Measurements from ENCODE around the gene ELF5. TPM values are rescaled to one million over a fixed set of nuclear protein-coding genes. Genes with fewer than 3 reads are reported as not detected.

ELF5 gene
- total and polyA plus RNA-seq, 2 experiments from 2014 or later, result not detected

DNA sequence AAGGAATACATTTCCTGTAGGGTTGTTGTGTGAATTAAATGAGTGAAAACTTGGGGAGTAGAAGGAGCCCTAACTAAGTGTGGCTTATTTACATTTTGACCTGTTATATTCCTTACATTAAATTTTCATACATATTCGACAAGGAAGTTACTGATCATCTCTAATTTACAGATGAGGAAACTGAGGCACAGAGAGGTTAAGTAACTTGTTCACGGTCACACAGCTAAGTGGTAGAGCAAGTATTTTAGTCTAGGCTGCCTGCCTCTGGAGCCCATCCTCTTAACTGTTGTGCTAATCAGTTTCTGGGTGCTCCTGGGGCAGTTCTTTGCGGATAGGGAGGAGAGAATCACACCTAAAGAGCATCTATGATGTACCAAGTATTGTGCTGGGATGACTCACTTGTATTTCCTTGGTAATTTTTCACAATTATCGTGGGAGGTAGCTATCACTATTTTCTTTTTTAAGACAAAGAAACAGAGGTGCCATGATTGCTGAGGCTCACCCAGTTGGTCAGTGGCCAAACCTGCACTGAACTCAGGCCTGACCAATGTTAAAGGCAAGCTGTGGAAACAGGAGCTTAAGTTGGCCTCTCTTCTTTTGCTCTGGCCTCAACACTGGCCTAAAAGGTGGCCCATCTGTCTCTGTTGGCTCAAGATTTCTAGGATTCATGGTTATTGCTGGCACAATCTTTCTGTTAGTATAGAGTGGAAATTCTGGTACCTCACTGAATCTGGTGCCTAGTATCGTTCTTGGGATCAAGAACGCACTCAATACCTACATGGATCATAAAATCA lies 2.9 kb upstream of the ELF5 start:
- H4K20me1 ChIP-seq (ENCODE audit: insufficient read depth), result no peaks in the 10 kb centered on the region
- TF ChIP-seq EZH2 (IDR thresholded peaks at IDR 0.05; ENCODE audit: insufficient read depth, poor library complexity, severe bottlenecking) (no peak), EZH2phosphoT487 (IDR thresholded peaks at IDR 0.05; ENCODE audit: insufficient read depth, low read depth) (no peak)
- H3K27me3 ChIP-seq (replicated peaks; ENCODE audit: insufficient read depth), result peaks cover 22% of the 10 kb centered on the region; the same call in 1 of the 2 replicates
- H3F3A ChIP-seq (ENCODE audit: insufficient read depth), result no peaks in the 10 kb centered on the region
- no peak overlapping the region for H3K9ac ChIP-seq
- no peaks in the 10 kb centered on the region for H3K9me2 ChIP-seq (ENCODE audit: insufficient read depth)
- H3K4me2 ChIP-seq (ENCODE audit: unreplicated experiment), result no peak overlapping the region
- in situ Hi-C loops (cut with MboI), result no loop called here
- no peak for DNase-seq
- H3K27ac ChIP-seq, result no peak overlapping the region
- no peaks in the 10 kb centered on the region for H3K4me1 ChIP-seq (ENCODE audit: insufficient read depth)
- H3K4me3 ChIP-seq, result no peak overlapping the region
- 60 to 62% methylated on average over 6 of the region's 6 CpGs for WGBS, 2 experiments (ENCODE audit: low coverage in 1 of 2, low lambda C conversion rate in 2 of 2, missing lambda C conversion rate in 2 of 2)
- no peak overlapping the region for H2AFZ ChIP-seq
- no peaks in the 10 kb centered on the region for H3K79me2 ChIP-seq (ENCODE audit: insufficient read depth)
- H3K9me3 ChIP-seq (ENCODE audit: low read depth), result no peaks in the 10 kb centered on the region
- no peaks in the 10 kb centered on the region for H3K36me3 ChIP-seq (ENCODE audit: low read depth)

GRCh38 chr11:34514597-34514996 lies 1.0 kb upstream of the ELF5 start:
- no peak overlapping the region for H3K4me3 ChIP-seq
- WGBS, 2 experiments (ENCODE audit: low coverage in 1 of 2, low lambda C conversion rate in 2 of 2, missing lambda C conversion rate in 2 of 2), result 79 to 85% methylated on average over 7 of the region's 7 CpGs
- no peak overlapping the region for H2AFZ ChIP-seq

DNA sequence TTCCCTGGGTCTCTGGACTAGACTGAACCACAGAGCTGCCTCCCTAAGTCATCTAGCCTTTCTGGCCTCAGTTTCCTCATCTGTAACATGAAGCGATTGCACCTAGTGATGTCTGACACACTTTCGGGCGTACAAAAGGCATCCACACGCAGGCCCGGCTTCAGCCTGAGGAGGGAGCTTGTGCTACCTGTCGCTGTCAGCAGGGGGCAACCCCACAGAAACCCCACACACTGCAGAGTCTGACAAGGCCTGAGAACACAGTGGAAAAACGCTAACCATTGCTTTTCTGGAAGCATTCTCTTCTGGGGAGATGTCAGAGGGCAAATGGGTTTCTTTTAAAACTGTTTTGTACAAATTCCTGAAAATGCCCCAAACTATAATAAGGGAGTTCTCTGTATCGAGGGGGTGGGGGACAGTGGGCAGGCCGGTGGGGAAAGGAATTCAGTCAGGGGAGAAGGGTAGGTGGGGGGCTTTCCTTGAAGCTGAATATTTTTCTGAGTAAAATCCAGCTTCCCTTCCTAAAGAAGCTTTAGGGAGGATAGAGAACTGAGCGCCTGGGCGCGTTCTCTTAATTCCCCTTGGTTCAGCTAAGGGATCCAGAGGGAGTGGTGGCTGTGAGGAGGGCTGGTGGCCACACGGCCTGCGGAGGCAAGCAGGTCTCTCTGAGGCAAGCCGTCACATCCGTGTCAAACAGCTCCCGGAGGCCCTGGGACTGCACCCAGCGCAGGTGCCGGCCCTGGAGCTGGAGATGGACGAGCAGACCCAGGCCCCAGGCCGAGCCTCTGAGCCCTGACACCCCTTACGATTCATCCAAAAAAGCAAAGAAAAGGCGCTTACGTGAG lies 533 bp downstream of the ELF5 start:
- peak; percentile 72 for DNase-seq
- H3K4me2 ChIP-seq (ENCODE audit: unreplicated experiment), result no peak overlapping the region
- H3K36me3 ChIP-seq (ENCODE audit: low read depth), result no peaks in the 10 kb centered on the region
- no peak overlapping the region for H3K9ac ChIP-seq
- TF ChIP-seq EZH2 (IDR thresholded peaks at IDR 0.05; ENCODE audit: insufficient read depth, poor library complexity, severe bottlenecking) (no peak), EZH2phosphoT487 (IDR thresholded peaks at IDR 0.05; ENCODE audit: insufficient read depth, low read depth) (no peak)
- in situ Hi-C loops (cut with MboI), result no loop called here
- H3K9me2 ChIP-seq (ENCODE audit: insufficient read depth), result no peaks in the 10 kb centered on the region
- peaks cover 21% of the 10 kb centered on the region; the same call in 1 of the 2 replicates for H3K27me3 ChIP-seq (replicated peaks; ENCODE audit: insufficient read depth)
- no peaks in the 10 kb centered on the region for H3F3A ChIP-seq (ENCODE audit: insufficient read depth)
- 68 to 70% methylated on average over 21 to 24 of the region's 24 CpGs for WGBS, 2 experiments (ENCODE audit: low coverage in 1 of 2, low lambda C conversion rate in 2 of 2, missing lambda C conversion rate in 2 of 2)
- no peak overlapping the region for H3K4me3 ChIP-seq
- no peaks in the 10 kb centered on the region for H3K4me1 ChIP-seq (ENCODE audit: insufficient read depth)
- no peak overlapping the region for H2AFZ ChIP-seq
- H4K20me1 ChIP-seq (ENCODE audit: insufficient read depth), result no peaks in the 10 kb centered on the region
- H3K79me2 ChIP-seq (ENCODE audit: insufficient read depth), result no peaks in the 10 kb centered on the region
- H3K27ac ChIP-seq, result no peak overlapping the region
- H3K9me3 ChIP-seq (ENCODE audit: low read depth), result no peaks in the 10 kb centered on the region

More at GRCh38 chr11:34514597-34514996, 1.0 kb upstream of the ELF5 start:
- no peak for DNase-seq
- Histone ChIP-seq H3K9me3 (ENCODE audit: low read depth) (no peaks in the 10 kb centered on the region), H3K9me2 (ENCODE audit: insufficient read depth) (no peaks in the 10 kb centered on the region), H3F3A (ENCODE audit: insufficient read depth) (no peaks in the 10 kb centered on the region), H3K27ac (no peak overlapping the region), H3K4me2 (ENCODE audit: unreplicated experiment) (no peak overlapping the region), H3K79me2 (ENCODE audit: insufficient read depth) (no peaks in the 10 kb centered on the region), H3K36me3 (ENCODE audit: low read depth) (no peaks in the 10 kb centered on the region), H4K20me1 (ENCODE audit: insufficient read depth) (no peaks in the 10 kb centered on the region), H3K4me1 (ENCODE audit: insufficient read depth) (no peaks in the 10 kb centered on the region), H3K27me3 (replicated peaks; ENCODE audit: insufficient read depth) (peaks cover 22% of the 10 kb centered on the region; the same call in 1 of the 2 replicates), H3K9ac (no peak overlapping the region)
- in situ Hi-C loops (cut with MboI), result no loop called here
- TF ChIP-seq EZH2phosphoT487 (IDR thresholded peaks at IDR 0.05; ENCODE audit: insufficient read depth, low read depth) (no peak), EZH2 (IDR thresholded peaks at IDR 0.05; ENCODE audit: insufficient read depth, poor library complexity, severe bottlenecking) (no peak)

DNA sequence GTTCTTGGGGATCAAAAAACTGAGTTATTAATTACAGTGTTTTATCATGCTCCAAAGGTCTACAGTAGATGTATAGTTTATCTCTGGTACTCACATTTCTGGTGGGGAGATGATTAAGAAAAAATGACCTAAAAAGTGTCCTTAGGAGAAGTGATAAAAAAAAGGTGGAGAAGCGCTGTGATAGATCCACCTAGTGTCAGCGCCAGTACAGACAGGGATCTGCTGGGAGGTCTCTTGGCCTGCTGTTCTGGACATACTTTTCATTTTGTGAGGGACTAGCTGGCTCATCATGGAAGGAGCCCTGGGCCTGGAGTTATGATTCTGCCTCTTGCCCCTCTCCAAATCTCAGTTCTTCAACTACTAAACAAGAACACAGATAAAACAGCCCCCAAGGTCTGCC lies 2.9 kb downstream of the ELF5 start:
- no peaks in the 10 kb centered on the region for H3K9me2 ChIP-seq (ENCODE audit: insufficient read depth)
- no peak overlapping the region for H3K9ac ChIP-seq
- TF ChIP-seq EZH2phosphoT487 (IDR thresholded peaks at IDR 0.05; ENCODE audit: insufficient read depth, low read depth) (no peak), EZH2 (IDR thresholded peaks at IDR 0.05; ENCODE audit: insufficient read depth, poor library complexity, severe bottlenecking) (no peak)
- no peak for DNase-seq
- no peak overlapping the region for H2AFZ ChIP-seq
- H3K27ac ChIP-seq, result no peak overlapping the region
- H3K4me3 ChIP-seq, result no peak overlapping the region
- no peaks in the 10 kb centered on the region for H3K27me3 ChIP-seq (replicated peaks; ENCODE audit: insufficient read depth)
- H3F3A ChIP-seq (ENCODE audit: insufficient read depth), result no peaks in the 10 kb centered on the region
- H3K9me3 ChIP-seq (ENCODE audit: low read depth), result no peaks in the 10 kb centered on the region
- in situ Hi-C loops (cut with MboI), result no loop called here
- WGBS, 2 experiments (ENCODE audit: low coverage in 1 of 2, low lambda C conversion rate in 2 of 2, missing lambda C conversion rate in 2 of 2), result 96 to 98% methylated on average over 2 of the region's 2 CpGs
- no peak overlapping the region for H3K4me2 ChIP-seq (ENCODE audit: unreplicated experiment)
- H4K20me1 ChIP-seq (ENCODE audit: insufficient read depth), result no peaks in the 10 kb centered on the region
- H3K36me3 ChIP-seq (ENCODE audit: low read depth), result no peaks in the 10 kb centered on the region
- no peaks in the 10 kb centered on the region for H3K79me2 ChIP-seq (ENCODE audit: insufficient read depth)
- H3K4me1 ChIP-seq (ENCODE audit: insufficient read depth), result no peaks in the 10 kb centered on the region
